CD4-positive, alpha-beta memory T cell (primary cell): Measurements from ENCODE around the gene CUZD1. TPM values are rescaled to one million over a fixed set of nuclear protein-coding genes. Genes with fewer than 3 reads are reported as not detected.

ENCODE experiments used
- CTCF ChIA-PET: fragments of 350-600 bp; sonication (Branson Sonifier 250); formaldehyde crosslinking; loops from one replicate; lab custom pipeline; 2021; ENCODE audit warnings: inconsistent platforms; ENCODE audit not compliant: partially characterized antibody; lab: Charles Lee
- POLR2A ChIA-PET: fragments of 350-600 bp; sonication (Branson Sonifier 250); formaldehyde crosslinking; loops from one replicate; lab custom pipeline; 2021; ENCODE audit not compliant: partially characterized antibody; lab: Charles Lee
- DNase-seq, 5 donors: peaks; one replicate each; pipeline versions ENCODE4 v3.0.0 to v3.0.0-alpha.2; 2020 to 2022; ENCODE audit warnings: mixed read lengths in 1 of 5
- H3K27ac ChIP-seq: one replicate; pipeline ENCODE4 v1.7.0; 2013; ENCODE audit warnings: low read depth, low read length
- H3K27me3 ChIP-seq: 2 replicates; pipeline ENCODE4 v1.7.0; 2013; ENCODE audit warnings: mild to moderate bottlenecking, low read length, moderate library complexity; ENCODE audit not compliant: insufficient read depth
- H3K36me3 ChIP-seq: 2 replicates; pipeline ENCODE4 v1.7.0; 2013; ENCODE audit warnings: mild to moderate bottlenecking, low read length, moderate library complexity; ENCODE audit not compliant: insufficient read depth
- H3K4me1 ChIP-seq: 2 replicates; pipeline ENCODE4 v1.7.0; 2013; ENCODE audit warnings: mild to moderate bottlenecking, low read length, moderate library complexity; ENCODE audit not compliant: insufficient read depth
- H3K4me3 ChIP-seq, 2 donors: one replicate each; pipeline ENCODE4 v1.7.0; 2013; ENCODE audit warnings: low read length in 2 of 2, mild to moderate bottlenecking in 1 of 2
- H3K9me3 ChIP-seq, 2 donors: one replicate each; pipeline ENCODE4 v1.7.0; 2013; ENCODE audit warnings: low read length in 2 of 2, control low read depth in 1 of 2; ENCODE audit not compliant: control insufficient read depth in 1 of 2
- H3K27ac Mint-ChIP-seq, 7 donors: one replicate each; pipeline ENCODE4 v1.8.0; 2020 to 2021; ENCODE audit warnings: mixed read lengths in 7 of 7, mild to moderate bottlenecking in 6 of 7, inconsistent platforms in 3 of 7, moderate library complexity in 3 of 7
- H3K27me3 Mint-ChIP-seq, 2 donors: one replicate each; pipeline ENCODE4 v1.8.0; 2020 to 2021; ENCODE audit warnings: mixed read lengths in 2 of 2
- H3K36me3 Mint-ChIP-seq, 2 donors: one replicate each; pipeline ENCODE4 v1.8.0; 2020 to 2021; ENCODE audit warnings: mixed read lengths in 2 of 2, inconsistent platforms in 1 of 2, mild to moderate bottlenecking in 1 of 2
- H3K4me1 Mint-ChIP-seq, 4 donors: one replicate each; pipeline ENCODE4 v1.8.0; 2020 to 2021; ENCODE audit warnings: mixed read lengths in 4 of 4, mild to moderate bottlenecking in 1 of 4
- H3K4me3 Mint-ChIP-seq, 8 donors: one replicate each; pipeline ENCODE4 v1.8.0; 2020 to 2021; ENCODE audit warnings: mixed read lengths in 8 of 8, mild to moderate bottlenecking in 7 of 8, moderate library complexity in 6 of 8, inconsistent platforms in 3 of 8
- H3K9me3 Mint-ChIP-seq, 8 donors: one replicate each; pipeline ENCODE4 v1.8.0; 2020 to 2021; ENCODE audit warnings: mixed read lengths in 8 of 8, mild to moderate bottlenecking in 5 of 8, inconsistent platforms in 3 of 8, moderate library complexity in 1 of 8
- intact Hi-C: fragments of 100-400 bp; cut with micrococcal nuclease; formaldehyde crosslinking; loops from one replicate; pipeline ENCODE4 v1.15.1; 2023
- polyA plus RNA-seq, 2 donors: library from polyadenylated mRNA; unstranded; fragments of 300-500 nt; fragmentation: Illumina TruSeq; gene quantifications; one replicate each; pipeline ENCODE4 v1.2.3, GENCODE V29; 2021
- total RNA-seq, 2 experiments: library from RNA; stranded (reverse); gene quantifications; one replicate each; pipeline ENCODE4 v1.2.3, GENCODE V29; 2021

The CUZD1 gene
- total and polyA plus RNA-seq, 4 experiments from 2014 or later: 0.86 to 4.1 (median 2.3) TPM

- H3K4me3 ChIP-seq: no peak overlapping the region
- H3K4me1 Mint-ChIP-seq: no peaks in the 10 kb centered on the region
- POLR2A ChIA-PET: no interaction called here
- no peak overlapping the region for H3K27ac Mint-ChIP-seq
- intact Hi-C loops: no loop called here
- no peak overlapping the region for H3K27ac ChIP-seq
- DNase-seq: no peak
- no peaks in the 10 kb centered on the region for H3K4me1 ChIP-seq
- H3K9me3 Mint-ChIP-seq: peaks cover 0 to 4% (median 0%) of the 10 kb centered on the region in 8 donors
- peaks cover 0 to 4% of the 10 kb centered on the region in 2 donors for H3K27me3 Mint-ChIP-seq
- peaks cover 4% of the 10 kb centered on the region for H3K36me3 ChIP-seq
- no peak overlapping the region for H3K4me3 Mint-ChIP-seq
- no peaks in the 10 kb centered on the region for H3K9me3 ChIP-seq
- peaks cover 27 to 28% of the 10 kb centered on the region in 2 donors for H3K36me3 Mint-ChIP-seq
- no peaks in the 10 kb centered on the region for H3K27me3 ChIP-seq
- CTCF ChIA-PET: interaction anchor here (1.1 kb wide), 1 partner anchor 121 kb away, joined by 3 read pairs; no protein-coding TSS in a partner anchor
Measured at GRCh38 chr10:122830273-122830964, 15.2 kb downstream of the CUZD1 start.

DNA sequence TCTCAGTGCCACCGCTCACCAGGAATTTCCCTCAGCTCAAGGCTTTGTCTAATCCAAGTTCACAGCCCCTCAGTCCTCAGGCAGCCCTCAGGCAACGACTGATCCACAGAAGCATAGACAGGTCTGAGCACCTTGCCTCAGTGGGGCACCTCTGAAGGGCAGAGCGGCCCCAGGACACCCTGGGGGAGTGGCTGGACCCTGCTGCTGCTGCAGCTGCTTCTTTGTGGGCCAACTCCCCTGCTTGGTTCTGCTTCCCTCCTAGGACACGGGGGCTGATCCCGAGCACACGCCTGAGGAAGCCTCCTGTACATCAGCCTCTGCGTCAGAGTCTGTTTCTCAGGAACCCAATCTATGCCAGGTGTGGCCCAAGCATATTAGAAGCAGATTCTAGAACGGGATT, 16.2 kb downstream of the CUZD1 start:
- H3K36me3 ChIP-seq: no peaks in the 10 kb centered on the region
- H3K27ac ChIP-seq: no peak overlapping the region
- no peak for DNase-seq
- Mint-ChIP-seq H3K27ac (no peak overlapping the region), H3K36me3 (peaks cover 20 to 23% of the 10 kb centered on the region in 2 donors), H3K27me3 (peaks cover 3 to 4% of the 10 kb centered on the region in 2 donors), H3K4me3 (no peak overlapping the region), H3K4me1 (no peaks in the 10 kb centered on the region), H3K9me3 (peaks cover 0 to 4% (median 0%) of the 10 kb centered on the region in 8 donors)
- H3K27me3 ChIP-seq: no peaks in the 10 kb centered on the region
- no peaks in the 10 kb centered on the region for H3K9me3 ChIP-seq
- ChIA-PET CTCF (no interaction called here), POLR2A (no interaction called here)
- intact Hi-C loops: no loop called here
- H3K4me3 ChIP-seq: no peak overlapping the region
- H3K4me1 ChIP-seq: no peaks in the 10 kb centered on the region

DNA sequence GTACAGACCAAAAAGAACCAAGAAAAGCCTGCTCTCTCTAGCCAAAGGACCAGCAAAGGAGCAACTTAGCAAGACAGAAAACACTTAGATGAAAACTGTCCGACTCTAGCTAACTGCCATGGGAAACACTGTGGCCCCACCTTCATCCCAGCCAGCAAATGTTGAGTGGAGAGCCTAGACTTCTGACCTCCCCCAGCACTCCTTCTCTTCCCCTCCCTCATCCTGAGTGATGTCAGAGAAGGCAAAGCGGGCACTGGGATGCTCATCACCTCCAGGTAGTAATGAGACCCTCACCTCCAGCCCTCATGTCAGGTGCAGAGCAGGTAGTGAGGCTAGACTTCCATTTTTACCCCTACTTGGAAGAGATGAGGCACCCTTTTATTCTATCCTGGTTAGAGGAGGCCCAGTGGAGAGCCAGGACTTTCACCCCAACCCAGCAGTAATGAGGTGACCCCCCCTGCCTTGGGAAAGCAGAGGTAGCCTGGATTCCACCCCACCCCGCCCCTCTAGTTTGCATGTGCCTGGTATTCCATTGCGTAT, 16.9 kb downstream of the CUZD1 start:
- intact Hi-C loops: no loop called here
- POLR2A ChIA-PET: no interaction called here
- Histone ChIP-seq H3K4me3 (no peak overlapping the region), H3K27ac (no peak overlapping the region), H3K4me1 (no peaks in the 10 kb centered on the region), H3K27me3 (no peaks in the 10 kb centered on the region), H3K36me3 (no peaks in the 10 kb centered on the region), H3K9me3 (no peaks in the 10 kb centered on the region)
- peaks cover 0 to 4% (median 0%) of the 10 kb centered on the region in 8 donors for H3K9me3 Mint-ChIP-seq
- peaks cover 10% of the 10 kb centered on the region in 2 donors for H3K27me3 Mint-ChIP-seq
- no peaks in the 10 kb centered on the region for H3K4me1 Mint-ChIP-seq
- H3K4me3 Mint-ChIP-seq: no peak overlapping the region
- CTCF ChIA-PET: no interaction called here
- no peak overlapping the region for H3K27ac Mint-ChIP-seq
- H3K36me3 Mint-ChIP-seq: peaks cover 20% of the 10 kb centered on the region in 2 donors
- no peak for DNase-seq

GRCh38 chr10:122827302-122827701, 18.4 kb downstream of the CUZD1 start:
- ChIA-PET CTCF (interaction anchor here (1.6 kb wide), 1 partner anchor 13 kb away, joined by 3 read pairs; no protein-coding TSS in a partner anchor), POLR2A (no interaction called here)
- Histone ChIP-seq H3K4me3 (no peak overlapping the region), H3K9me3 (no peaks in the 10 kb centered on the region), H3K4me1 (no peaks in the 10 kb centered on the region), H3K27me3 (no peaks in the 10 kb centered on the region), H3K27ac (no peak overlapping the region), H3K36me3 (no peaks in the 10 kb centered on the region)
- Mint-ChIP-seq H3K27me3 (peaks cover 10 to 19% of the 10 kb centered on the region in 2 donors), H3K36me3 (peaks cover 13 to 15% of the 10 kb centered on the region in 2 donors), H3K4me1 (no peaks in the 10 kb centered on the region), H3K27ac (no peak overlapping the region), H3K9me3 (peaks cover 0 to 4% (median 0%) of the 10 kb centered on the region in 8 donors), H3K4me3 (no peak overlapping the region)
- intact Hi-C loops: no loop called here
- no peak for DNase-seq

DNA sequence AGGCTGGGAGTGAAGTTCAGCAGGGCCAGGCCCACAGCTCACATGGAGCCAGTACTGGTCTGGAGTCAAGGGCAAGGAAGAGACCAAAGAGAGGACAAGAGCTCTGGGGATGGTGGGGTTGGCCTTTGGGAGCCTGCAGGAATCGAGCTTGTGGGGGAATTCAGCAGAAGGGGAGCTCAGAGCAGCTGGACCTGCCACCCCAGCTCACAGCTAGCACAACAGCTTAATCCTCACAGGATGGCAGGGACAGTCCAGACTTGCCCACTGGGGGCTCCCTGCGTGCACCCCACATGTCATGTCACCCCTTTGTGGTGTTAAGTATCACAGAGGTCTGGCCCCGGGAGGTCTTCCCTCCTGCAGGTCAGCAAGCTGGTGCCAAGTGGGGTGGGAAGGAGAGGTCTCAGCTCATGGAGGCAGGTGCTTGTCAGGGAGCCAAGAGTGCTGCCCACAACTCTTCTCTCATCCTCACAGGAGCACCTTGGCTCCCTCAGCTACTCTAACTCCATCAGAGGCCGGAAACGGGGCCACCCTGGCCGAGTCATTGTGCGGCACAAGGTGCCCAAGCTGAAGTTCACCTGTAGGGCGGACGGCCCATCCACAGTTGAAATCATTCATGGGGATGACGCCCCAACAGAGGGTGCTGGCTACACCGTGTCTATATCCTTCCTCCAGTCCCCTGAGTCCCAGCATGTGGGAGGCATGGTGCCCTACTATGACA, 22.5 kb downstream of the CUZD1 start:
- Histone ChIP-seq H3K36me3 (no peaks in the 10 kb centered on the region), H3K4me1 (no peaks in the 10 kb centered on the region), H3K27me3 (no peaks in the 10 kb centered on the region), H3K9me3 (no peaks in the 10 kb centered on the region), H3K27ac (no peak overlapping the region), H3K4me3 (no peak overlapping the region)
- Mint-ChIP-seq H3K9me3 (peaks cover 0 to 2% (median 0%) of the 10 kb centered on the region in 8 donors), H3K27ac (no peak overlapping the region), H3K4me3 (no peak overlapping the region), H3K27me3 (peaks cover 29 to 38% of the 10 kb centered on the region in 2 donors), H3K4me1 (no peaks in the 10 kb centered on the region), H3K36me3 (no peaks in the 10 kb centered on the region)
- DNase-seq: no peak
- ChIA-PET POLR2A (no interaction called here), CTCF (interaction anchor here (0.6 kb wide), 1 partner anchor 1838 kb away, joined by 3 read pairs; no protein-coding TSS in a partner anchor)
- intact Hi-C loops: no loop called here

DNA sequence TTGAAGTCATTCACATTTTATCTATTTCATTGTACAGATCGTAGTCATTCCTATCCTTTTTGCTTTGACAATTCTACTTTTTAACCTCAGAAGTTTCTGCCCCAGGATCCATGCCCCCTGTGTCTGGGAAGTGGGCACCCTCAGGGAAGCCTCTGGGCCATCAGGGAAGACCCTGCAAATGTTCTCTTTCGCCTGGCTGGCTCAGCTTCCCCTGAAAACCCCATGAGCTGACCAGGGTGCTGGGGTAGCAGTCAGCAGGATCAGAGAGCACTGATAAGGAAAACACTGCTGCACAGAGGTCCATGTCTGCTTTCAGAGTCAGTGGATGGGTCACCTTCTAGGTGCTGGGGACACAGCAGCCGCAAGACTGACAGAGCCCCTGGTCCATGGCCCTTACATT, 23.8 kb downstream of the CUZD1 start:
- no peaks in the 10 kb centered on the region for H3K36me3 ChIP-seq
- H3K4me3 Mint-ChIP-seq: no peak overlapping the region
- no peaks in the 10 kb centered on the region for H3K4me1 Mint-ChIP-seq
- H3K9me3 Mint-ChIP-seq: peaks cover 0 to 2% (median 0%) of the 10 kb centered on the region in 8 donors
- CTCF ChIA-PET: no interaction called here
- H3K27me3 Mint-ChIP-seq: peaks cover 35 to 46% of the 10 kb centered on the region in 2 donors
- no peak overlapping the region for H3K27ac Mint-ChIP-seq
- no peaks in the 10 kb centered on the region for H3K27me3 ChIP-seq
- H3K9me3 ChIP-seq: no peaks in the 10 kb centered on the region
- DNase-seq: no peak
- no peak overlapping the region for H3K27ac ChIP-seq
- no peak overlapping the region for H3K4me3 ChIP-seq
- no peaks in the 10 kb centered on the region for H3K4me1 ChIP-seq
- POLR2A ChIA-PET: no interaction called here
- no peaks in the 10 kb centered on the region for H3K36me3 Mint-ChIP-seq
- intact Hi-C loops: no loop called here

GRCh38 chr10:122815458-122815857, 30.2 kb downstream of the CUZD1 start:
- Histone ChIP-seq H3K4me1 (no peaks in the 10 kb centered on the region), H3K27me3 (no peaks in the 10 kb centered on the region), H3K4me3 (no peak overlapping the region), H3K27ac (no peak overlapping the region), H3K36me3 (no peaks in the 10 kb centered on the region), H3K9me3 (no peaks in the 10 kb centered on the region)
- no peak overlapping the region for H3K27ac Mint-ChIP-seq
- intact Hi-C loops: no loop called here
- no peaks in the 10 kb centered on the region for H3K36me3 Mint-ChIP-seq
- ChIA-PET CTCF (no interaction called here), POLR2A (no interaction called here)
- H3K4me3 Mint-ChIP-seq: no peak overlapping the region
- DNase-seq: no peak
- peaks cover 24 to 27% of the 10 kb centered on the region in 2 donors for H3K27me3 Mint-ChIP-seq
- H3K9me3 Mint-ChIP-seq: no peaks in the 10 kb centered on the region
- no peaks in the 10 kb centered on the region for H3K4me1 Mint-ChIP-seq
